ENCODE measurements around the gene FNTB. TPM values are rescaled to one million over a fixed set of nuclear protein-coding genes. Genes with fewer than 3 reads are reported as not detected.

Gene FNTB
- total RNA-seq, 4 donors from 2014 or later, result 8.3 to 14.5 (median 11.5) TPM

DNA sequence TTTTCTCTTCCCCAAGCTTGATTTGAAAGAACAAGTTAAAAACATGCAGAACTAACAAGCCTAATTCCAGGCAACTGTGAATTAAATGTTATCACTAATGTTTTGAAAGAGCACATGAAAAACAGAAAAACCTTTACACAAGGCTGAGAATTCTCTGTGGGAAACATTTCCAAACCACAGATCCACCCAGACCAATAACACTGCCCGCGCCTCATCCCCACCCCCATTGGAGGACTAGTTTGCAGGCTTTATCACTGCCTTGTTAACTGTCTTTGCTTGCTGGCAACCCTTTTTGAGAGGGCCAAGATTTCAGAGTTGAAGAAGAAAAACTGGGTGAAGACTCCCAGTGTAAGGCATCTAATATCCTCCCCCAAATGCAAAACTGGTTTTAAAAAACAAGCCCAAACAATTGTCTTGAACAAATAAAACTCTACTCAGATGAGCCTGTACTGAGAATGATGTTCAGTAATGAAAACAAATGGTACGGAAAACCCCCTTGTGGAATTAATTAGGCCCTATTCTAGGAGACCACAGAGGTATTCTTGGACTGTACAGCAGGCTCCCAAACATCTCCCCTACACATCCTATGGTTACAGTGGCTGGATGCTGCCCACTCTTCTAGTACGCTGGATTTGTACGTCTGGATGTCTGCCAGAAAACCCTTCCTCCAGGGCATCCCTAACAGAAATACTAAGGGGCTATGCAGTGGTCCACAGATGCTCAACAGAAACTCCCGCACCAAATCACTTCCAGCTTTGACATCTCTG is 109.8 kb downstream of the FNTB start:
- TF ChIP-seq, protein P1, sequence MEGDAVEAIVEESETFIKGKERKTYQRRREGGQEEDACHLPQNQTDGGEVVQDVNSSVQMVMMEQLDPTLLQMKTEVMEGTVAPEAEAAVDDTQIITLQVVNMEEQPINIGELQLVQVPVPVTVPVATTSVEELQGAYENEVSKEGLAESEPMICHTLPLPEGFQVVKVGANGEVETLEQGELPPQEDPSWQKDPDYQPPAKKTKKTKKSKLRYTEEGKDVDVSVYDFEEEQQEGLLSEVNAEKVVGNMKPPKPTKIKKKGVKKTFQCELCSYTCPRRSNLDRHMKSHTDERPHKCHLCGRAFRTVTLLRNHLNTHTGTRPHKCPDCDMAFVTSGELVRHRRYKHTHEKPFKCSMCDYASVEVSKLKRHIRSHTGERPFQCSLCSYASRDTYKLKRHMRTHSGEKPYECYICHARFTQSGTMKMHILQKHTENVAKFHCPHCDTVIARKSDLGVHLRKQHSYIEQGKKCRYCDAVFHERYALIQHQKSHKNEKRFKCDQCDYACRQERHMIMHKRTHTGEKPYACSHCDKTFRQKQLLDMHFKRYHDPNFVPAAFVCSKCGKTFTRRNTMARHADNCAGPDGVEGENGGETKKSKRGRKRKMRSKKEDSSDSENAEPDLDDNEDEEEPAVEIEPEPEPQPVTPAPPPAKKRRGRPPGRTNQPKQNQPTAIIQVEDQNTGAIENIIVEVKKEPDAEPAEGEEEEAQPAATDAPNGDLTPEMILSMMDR (IDR thresholded peaks at IDR 0.05; ENCODE audit: low read depth), result no peak

DNA sequence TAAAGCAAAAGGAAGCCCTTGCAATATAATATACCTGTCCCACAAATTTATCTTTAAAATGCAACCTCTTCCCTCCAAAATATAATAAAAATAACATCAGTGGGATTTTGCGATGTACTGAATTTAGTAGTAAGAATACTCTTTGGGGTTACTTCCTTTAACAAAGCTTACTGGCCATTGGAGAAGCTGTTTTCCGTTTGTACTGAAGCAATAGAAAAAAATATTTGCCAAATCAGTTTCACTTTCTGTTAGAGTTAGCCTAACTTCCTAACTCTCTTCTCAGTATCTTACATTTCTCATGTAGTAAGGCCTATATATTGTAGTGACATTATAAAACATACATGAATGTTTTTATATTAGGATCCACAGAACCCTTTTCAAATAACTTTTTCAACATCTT is 111.9 kb downstream of the FNTB start:
- TF ChIP-seq, protein P1 (IDR thresholded peaks at IDR 0.05; ENCODE audit: low read depth), result no peak

DNA sequence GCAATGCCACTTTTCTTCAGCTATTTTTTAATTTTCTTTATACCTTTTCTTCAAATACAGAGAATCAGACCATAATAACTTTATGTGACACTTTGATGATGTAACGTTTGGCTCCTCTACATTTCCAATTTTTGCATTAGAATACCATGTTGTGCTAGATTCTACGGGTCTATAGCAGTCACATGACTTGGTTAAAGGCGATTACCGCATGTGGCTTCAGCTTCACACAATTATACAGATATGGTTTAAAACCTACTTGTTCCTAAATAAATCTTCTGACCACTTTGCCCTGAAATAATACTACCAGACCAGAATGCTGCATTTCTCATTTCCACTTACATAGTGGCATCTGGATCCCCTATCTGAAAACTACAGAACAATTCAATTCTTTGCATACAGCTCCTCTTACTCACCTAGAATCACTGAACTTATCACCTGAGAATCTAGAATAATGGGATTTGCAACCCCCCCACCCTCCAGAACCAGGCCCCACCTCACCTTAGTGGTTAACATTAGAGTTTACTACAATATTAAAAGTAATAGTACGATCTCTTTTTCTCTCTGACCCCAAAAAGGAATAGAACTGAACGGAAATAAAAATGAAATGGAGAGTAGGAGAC is 114.3 kb downstream of the FNTB start:
- TF ChIP-seq, protein P1 (IDR thresholded peaks at IDR 0.05; ENCODE audit: low read depth), result no peak

DNA sequence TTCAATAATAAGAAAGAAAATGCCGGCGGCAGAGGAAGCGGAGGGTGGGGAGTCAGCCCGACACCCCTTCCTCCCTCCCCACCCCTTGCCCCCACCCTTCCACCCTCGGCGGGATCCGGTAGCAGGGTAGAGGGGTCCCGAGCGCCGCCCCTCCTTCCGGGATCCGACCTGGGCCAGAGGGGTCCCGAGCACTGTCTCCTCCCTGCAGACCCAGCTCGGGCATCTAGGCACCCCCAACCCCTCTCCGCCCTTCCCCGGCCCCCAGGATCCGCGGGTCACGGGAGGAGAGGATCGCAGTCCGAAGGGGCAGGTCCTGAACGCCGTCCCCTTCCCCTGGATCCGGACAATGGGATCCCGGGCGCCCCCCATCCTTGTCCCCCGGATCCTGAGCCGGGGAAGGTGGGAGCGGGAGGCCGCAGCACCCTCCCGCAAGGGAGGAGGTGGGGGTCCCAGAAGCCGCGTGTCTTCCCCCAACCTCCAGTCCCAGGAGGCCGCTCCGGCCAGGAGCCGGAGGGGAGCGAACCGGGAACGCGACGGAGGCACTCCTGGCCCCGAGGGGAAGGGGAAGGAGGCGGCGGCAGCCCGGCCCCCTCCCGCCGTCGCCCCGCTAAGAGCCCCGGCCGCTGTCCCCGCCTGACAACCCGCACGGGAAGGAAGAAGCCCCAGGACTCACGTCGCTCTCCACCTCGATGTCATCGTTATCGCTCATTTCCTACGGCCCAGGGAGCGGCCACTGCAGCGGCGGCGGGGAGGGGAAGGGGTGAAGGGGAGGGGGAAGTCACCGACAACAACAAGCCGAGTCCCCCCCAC is 115.1 kb downstream of the FNTB start:
- TF ChIP-seq, protein P1 (IDR thresholded peaks at IDR 0.05; ENCODE audit: low read depth), result no peak

DNA sequence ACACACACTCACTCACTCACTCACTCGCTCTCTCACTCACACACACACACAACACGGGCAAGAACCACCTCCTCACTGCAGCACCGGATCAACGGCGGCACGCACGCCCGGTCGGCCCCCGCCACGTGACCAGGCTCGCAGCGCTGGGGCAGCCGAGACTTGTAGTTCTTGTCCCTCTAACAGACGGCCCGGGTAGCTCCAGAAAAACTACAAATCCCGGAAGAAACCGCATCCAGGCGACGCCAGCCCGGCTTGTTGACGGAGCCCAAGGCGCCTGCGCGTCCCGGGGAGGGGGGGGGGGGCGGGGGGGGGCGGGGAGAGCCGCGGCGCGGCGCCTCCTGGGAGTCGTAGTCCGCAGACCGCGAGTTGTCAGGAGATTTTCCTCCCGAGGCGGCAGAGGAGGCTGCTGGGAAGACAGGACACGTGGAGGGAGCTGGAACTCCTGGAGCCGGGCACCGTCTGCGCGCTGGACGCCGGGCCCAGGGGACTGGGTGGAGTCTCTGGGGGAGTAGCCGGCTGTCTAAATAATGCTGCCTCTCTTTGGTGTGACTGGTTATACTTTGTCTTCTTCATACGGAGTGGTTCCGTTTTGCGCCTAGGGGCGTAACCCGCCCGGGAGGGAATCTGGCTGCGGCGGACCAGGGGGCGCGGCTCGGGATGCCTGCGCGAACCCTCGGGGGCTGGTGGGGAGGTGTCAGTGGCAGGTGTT is 115.9 kb downstream of the FNTB start, which contains the start of gene MAX:
Gene MAX (minus strand): TSS at position 77 of the 709 bp plus-strand sequence. CDS start 178 bp downstream, outside the sequence.
- TF ChIP-seq, protein P1 (IDR thresholded peaks at IDR 0.05; ENCODE audit: low read depth), result no peak

DNA sequence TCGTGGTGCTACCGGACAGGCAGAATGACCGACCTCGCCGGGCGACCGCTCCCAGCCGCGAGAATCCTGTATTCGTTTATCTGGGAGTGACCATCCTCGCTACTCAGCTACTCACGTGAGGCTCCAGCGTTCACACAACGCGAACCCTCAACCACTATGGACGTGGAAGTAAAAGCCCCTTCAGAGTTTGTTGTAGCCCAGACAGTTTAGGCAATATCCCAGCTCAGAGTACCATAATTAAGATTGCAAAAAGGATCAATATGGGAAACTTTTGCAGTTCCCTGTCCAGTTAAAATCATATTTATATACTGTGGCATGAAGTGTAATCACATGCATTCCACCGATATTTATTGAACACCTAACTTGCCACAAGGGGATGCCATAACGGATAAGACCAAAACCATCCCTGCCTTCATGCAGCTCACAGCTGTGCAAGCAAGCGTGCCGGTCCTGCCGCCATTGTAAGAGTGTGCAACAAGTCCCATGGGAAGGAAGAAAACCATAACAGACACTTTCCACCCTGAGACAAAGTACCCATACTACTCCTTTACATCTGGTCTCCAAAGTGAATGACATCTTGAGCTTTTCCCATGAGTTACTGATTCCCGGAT is 116.6 kb downstream of the FNTB start:
- TF ChIP-seq, protein P1 (IDR thresholded peaks at IDR 0.05; ENCODE audit: low read depth), result no peak
